GM12873 (cell line): Measurements from ENCODE around the gene POSTN.

ENCODE experiments used
- TF ChIP-seq, protein P1 (sequence below): IDR thresholded peaks from 2 replicates; pipeline ENCODE4 v1.5.1; 2012; ENCODE audit warnings: low read depth, mild to moderate bottlenecking, moderate library complexity, low read length, control low read depth; ENCODE audit not compliant: insufficient read depth; ENCODE audit errors: missing control alignments

POSTN gene, protein sequence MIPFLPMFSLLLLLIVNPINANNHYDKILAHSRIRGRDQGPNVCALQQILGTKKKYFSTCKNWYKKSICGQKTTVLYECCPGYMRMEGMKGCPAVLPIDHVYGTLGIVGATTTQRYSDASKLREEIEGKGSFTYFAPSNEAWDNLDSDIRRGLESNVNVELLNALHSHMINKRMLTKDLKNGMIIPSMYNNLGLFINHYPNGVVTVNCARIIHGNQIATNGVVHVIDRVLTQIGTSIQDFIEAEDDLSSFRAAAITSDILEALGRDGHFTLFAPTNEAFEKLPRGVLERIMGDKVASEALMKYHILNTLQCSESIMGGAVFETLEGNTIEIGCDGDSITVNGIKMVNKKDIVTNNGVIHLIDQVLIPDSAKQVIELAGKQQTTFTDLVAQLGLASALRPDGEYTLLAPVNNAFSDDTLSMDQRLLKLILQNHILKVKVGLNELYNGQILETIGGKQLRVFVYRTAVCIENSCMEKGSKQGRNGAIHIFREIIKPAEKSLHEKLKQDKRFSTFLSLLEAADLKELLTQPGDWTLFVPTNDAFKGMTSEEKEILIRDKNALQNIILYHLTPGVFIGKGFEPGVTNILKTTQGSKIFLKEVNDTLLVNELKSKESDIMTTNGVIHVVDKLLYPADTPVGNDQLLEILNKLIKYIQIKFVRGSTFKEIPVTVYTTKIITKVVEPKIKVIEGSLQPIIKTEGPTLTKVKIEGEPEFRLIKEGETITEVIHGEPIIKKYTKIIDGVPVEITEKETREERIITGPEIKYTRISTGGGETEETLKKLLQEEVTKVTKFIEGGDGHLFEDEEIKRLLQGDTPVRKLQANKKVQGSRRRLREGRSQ

DNA sequence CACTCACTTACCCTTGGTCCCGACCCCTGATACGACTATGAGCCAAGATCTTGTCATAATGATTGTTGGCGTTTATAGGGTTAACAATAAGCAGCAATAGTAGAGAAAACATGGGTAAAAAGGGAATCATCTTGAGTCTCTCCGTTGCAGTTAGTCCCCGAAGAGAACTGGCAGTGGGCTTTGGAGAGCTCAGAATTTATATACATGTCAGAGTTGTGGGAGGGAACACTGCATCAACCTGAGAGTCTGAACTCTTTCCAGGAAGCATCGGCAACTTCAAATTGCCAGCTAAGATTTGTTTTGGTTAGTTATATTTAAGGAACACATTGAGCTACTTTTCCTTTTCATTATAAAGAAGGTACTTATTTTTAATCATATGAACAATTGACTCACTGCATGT is at the start of gene POSTN:
Gene POSTN, minus strand, starts transcription at position 172 of the 400 bp plus-strand sequence. Its CDS starts 42 bp downstream, at position 130.
- TF ChIP-seq, protein P1, sequence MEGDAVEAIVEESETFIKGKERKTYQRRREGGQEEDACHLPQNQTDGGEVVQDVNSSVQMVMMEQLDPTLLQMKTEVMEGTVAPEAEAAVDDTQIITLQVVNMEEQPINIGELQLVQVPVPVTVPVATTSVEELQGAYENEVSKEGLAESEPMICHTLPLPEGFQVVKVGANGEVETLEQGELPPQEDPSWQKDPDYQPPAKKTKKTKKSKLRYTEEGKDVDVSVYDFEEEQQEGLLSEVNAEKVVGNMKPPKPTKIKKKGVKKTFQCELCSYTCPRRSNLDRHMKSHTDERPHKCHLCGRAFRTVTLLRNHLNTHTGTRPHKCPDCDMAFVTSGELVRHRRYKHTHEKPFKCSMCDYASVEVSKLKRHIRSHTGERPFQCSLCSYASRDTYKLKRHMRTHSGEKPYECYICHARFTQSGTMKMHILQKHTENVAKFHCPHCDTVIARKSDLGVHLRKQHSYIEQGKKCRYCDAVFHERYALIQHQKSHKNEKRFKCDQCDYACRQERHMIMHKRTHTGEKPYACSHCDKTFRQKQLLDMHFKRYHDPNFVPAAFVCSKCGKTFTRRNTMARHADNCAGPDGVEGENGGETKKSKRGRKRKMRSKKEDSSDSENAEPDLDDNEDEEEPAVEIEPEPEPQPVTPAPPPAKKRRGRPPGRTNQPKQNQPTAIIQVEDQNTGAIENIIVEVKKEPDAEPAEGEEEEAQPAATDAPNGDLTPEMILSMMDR: no peak

DNA sequence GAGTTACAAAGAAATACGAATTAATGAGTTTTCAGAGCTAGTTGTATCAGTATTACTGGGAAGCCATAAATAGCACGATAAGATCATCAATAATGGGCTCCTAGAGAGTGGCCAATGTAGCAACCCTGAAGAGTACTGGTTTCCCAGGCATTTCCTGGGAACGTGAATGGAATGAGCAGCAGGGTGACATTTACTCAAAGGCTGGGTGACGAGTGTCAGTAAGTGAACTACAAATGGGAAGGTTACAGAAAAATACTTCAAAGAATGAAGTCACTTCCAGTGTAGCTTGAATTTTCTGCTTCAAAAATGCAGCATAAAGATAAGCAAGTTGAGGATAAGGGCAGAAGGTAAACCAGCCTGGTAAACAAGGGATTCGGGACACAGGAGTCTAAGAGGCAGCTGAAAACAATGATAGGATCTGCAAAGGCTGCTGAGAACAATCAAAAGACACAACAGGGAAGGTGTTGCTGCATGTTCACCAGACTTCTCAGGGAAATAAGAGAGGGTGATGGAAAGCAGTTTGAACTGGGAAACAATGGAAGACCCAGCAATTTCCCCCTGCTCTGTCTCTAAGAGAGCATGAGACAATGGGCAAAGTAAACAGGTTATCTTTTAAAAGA is 48.6 kb upstream of the POSTN start:
- TF ChIP-seq, protein P1: no peak

DNA sequence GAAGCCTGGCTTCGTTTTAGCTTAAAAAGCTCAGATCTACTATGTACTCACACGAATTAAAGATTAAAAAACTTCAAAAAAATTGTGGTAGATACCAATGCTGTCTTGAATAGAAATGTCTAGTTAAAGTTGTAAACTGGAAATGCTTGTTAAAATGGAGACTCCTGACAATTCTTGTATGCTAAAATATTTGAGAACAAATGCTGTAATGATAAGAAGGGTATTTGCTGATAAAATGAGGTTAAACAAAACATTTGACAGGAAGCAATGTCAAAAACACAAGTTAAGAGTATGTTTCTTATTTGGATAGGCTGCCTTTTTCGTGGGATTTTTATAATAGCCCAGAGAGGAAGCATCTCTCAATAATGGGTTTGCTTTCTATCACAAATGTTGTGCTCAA is 48.0 kb upstream of the POSTN start:
- TF ChIP-seq, protein P1: no peak

DNA sequence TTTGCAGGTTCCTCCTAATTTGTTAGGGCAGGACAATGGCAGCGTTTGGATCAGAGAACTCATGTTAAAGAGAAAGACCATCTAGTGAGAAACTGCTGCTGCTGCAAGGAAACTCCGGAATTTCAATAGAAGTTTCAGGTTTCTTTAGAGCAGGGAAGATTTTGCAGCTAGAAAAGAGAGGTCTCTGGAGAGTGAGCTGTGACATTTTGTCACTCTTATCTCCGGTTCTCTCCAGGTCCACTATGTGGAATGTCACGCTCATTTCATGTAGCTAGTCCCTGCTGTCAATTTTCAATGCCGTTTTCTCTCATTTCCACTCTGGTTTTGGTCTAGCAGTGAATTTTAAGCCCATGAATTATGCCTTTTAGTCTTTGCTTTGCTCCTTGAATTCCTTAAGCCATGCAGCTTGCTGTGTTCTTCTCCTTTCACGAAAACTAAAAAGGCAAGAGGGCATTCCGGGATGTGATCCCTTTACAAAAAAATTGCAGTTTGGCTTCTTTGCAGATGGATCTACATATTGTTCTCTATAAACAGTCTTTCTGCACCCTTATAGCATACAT is 46.7 kb upstream of the POSTN start:
- TF ChIP-seq, protein P1: no peak

DNA sequence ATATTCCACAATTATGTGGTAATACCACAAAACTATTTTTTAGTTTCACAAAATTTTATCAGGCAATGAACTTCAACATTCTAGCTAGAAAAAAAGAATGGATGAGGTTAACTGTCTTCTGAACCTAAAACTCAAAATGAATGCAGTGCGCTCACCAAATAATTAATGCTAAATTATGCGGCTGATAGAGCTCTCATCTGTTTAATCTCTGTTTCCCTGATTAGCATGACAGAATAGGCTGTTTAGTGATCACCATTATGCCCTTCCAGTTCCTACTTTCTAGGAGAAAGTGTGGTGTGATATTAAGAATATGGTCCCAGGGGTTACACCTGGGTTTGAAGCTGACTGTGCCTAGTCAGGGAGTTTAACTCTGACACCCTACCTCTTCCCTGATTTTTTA is 42.8 kb upstream of the POSTN start:
- TF ChIP-seq, protein P1: no peak

DNA sequence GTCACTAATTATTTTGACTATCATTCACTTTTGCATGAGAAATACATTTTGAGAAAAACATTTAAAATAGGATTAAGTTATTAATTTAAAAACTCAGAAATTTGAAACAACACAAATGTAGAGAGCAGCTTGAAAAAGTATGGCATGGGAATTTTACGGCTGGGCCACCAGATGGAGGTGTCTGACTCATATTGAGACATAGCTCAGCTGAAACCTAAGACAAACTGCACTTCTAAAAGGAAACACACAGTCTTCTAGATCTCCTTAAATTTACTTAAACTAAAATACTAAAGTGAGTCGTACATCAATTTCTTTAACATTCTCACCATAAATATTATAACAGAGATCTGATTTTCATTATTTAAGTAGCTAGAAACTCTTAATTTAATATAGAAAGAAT is 41.9 kb upstream of the POSTN start:
- TF ChIP-seq, protein P1: no peak
